A549 (cell line): Measurements from ENCODE around the gene KIF16B.

Source experiments
- BHLHE40 ChIP-seq: IDR thresholded peaks from 2 replicates; pipeline ENCODE4 v1.6.1; 2012; ENCODE audit warnings: low read depth, low read length, inconsistent platforms
- CEBPB ChIP-seq, 2 experiments: fragments of >200 bp in 1 of 2; sonication (Bioruptor Twin) in 1 of 2; formaldehyde crosslinking in 1 of 2; IDR thresholded peaks; 2 replicates each; pipeline ENCODE4 v1.6.1; 2012 to 2016
- EP300 ChIP-seq, 2 experiments: fragments of >200 bp; sonication (Bioruptor Twin); formaldehyde crosslinking; IDR thresholded peaks; 2 replicates in 1 of 2; 3 replicates in 1 of 2; pipeline ENCODE4 v1.6.1; 2016 to 2017
- ESRRA ChIP-seq: fragments of 150-350 bp; IDR thresholded peaks from 2 replicates; pipeline ENCODE4 v1.6.1; 2014; ENCODE audit warnings: mild to moderate bottlenecking, low read length, borderline replicate concordance
- GATA3 ChIP-seq: IDR thresholded peaks from 2 replicates; pipeline ENCODE4 v1.6.1; 2012; ENCODE audit warnings: borderline replicate concordance
- JUNB ChIP-seq: fragments of >200 bp; sonication (Bioruptor Twin); formaldehyde crosslinking; IDR thresholded peaks from 2 replicates; pipeline ENCODE4 v1.6.1; 2016
- MYC ChIP-seq: IDR thresholded peaks from 2 replicates; pipeline ENCODE4 v1.6.1; 2012; ENCODE audit warnings: mild to moderate bottlenecking, inconsistent platforms, low read length, improper control_type of control experiment, borderline replicate concordance
- POLR2A ChIP-seq: IDR thresholded peaks from 2 replicates; pipeline ENCODE4 v1.6.1; 2012; ENCODE audit warnings: mild to moderate bottlenecking, low read length
- RFX5 ChIP-seq: fragments of 450-650 bp; IDR thresholded peaks from 2 replicates; pipeline ENCODE4 v1.7.1; 2014; ENCODE audit warnings: antibody characterized with exemption, mild to moderate bottlenecking, moderate library complexity
- TF ChIP-seq, protein P1 (sequence below): fragments of >200 bp; sonication (Bioruptor Twin); formaldehyde crosslinking; IDR thresholded peaks from 3 replicates; pipeline ENCODE4 v1.5.1; 2016
- TF ChIP-seq, protein P2 (sequence below): IDR thresholded peaks from 2 replicates; pipeline ENCODE4 v1.6.1; 2012
- TF ChIP-seq, protein P3 (sequence below): IDR thresholded peaks from 2 replicates; pipeline ENCODE4 v1.6.1; 2012
- TF ChIP-seq, protein P4 (sequence below): fragments of 450-650 bp; IDR thresholded peaks from 2 replicates; pipeline ENCODE4 v1.6.1; 2014; ENCODE audit warnings: antibody characterized with exemption

DNA sequence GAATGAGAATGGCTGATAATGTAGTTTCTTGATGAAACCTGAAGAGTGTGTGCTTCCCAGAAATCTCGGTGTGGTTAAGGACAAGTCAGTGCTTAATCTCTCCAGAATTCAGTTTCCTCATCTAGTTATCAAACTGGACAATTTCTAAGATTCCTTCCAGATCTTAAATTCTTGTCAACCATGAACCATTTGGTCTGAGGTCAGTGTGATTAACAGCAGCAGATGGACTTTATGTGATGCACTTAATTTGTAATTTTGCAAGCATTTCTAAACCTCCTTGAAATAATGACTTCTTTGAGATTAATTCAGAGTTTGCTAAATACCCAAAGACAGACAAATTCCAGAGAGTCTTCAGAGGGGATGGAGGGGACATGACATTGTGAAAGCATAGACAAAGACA, 160.3 kb downstream of the KIF16B start:
- TF ChIP-seq, protein P1, sequence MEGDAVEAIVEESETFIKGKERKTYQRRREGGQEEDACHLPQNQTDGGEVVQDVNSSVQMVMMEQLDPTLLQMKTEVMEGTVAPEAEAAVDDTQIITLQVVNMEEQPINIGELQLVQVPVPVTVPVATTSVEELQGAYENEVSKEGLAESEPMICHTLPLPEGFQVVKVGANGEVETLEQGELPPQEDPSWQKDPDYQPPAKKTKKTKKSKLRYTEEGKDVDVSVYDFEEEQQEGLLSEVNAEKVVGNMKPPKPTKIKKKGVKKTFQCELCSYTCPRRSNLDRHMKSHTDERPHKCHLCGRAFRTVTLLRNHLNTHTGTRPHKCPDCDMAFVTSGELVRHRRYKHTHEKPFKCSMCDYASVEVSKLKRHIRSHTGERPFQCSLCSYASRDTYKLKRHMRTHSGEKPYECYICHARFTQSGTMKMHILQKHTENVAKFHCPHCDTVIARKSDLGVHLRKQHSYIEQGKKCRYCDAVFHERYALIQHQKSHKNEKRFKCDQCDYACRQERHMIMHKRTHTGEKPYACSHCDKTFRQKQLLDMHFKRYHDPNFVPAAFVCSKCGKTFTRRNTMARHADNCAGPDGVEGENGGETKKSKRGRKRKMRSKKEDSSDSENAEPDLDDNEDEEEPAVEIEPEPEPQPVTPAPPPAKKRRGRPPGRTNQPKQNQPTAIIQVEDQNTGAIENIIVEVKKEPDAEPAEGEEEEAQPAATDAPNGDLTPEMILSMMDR: no peak
- no peak for TF ChIP-seq JUNB
- no peak for TF ChIP-seq POLR2A
- no peak for TF ChIP-seq BHLHE40
- TF ChIP-seq, protein P2, sequence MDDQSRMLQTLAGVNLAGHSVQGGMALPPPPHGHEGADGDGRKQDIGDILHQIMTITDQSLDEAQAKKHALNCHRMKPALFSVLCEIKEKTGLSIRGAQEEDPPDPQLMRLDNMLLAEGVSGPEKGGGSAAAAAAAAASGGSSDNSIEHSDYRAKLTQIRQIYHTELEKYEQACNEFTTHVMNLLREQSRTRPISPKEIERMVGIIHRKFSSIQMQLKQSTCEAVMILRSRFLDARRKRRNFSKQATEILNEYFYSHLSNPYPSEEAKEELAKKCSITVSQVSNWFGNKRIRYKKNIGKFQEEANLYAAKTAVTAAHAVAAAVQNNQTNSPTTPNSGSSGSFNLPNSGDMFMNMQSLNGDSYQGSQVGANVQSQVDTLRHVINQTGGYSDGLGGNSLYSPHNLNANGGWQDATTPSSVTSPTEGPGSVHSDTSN: no peak
- TF ChIP-seq, protein P3, sequence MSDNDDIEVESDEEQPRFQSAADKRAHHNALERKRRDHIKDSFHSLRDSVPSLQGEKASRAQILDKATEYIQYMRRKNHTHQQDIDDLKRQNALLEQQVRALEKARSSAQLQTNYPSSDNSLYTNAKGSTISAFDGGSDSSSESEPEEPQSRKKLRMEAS: no peak
- TF ChIP-seq GATA3: no peak
- TF ChIP-seq MYC: no peak
- TF ChIP-seq EP300 (IDR thresholded peaks at IDR 0.05): no peak
- TF ChIP-seq CEBPB (IDR thresholded peaks at IDR 0.05): no peak
- no peak for TF ChIP-seq ESRRA
- TF ChIP-seq RFX5: no peak
- TF ChIP-seq, protein P4, sequence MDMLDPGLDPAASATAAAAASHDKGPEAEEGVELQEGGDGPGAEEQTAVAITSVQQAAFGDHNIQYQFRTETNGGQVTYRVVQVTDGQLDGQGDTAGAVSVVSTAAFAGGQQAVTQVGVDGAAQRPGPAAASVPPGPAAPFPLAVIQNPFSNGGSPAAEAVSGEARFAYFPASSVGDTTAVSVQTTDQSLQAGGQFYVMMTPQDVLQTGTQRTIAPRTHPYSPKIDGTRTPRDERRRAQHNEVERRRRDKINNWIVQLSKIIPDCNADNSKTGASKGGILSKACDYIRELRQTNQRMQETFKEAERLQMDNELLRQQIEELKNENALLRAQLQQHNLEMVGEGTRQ: no peak
